Colonic mucosa (tissue), 4 donors: ENCODE measurements around the gene PROZ. TPM values are rescaled to one million over a fixed set of nuclear protein-coding genes. Genes with fewer than 3 reads are reported as not detected.

ENCODE experiments used
- DNase-seq: peaks from one replicate; pipeline ENCODE4 v3.0.0-alpha.2; 2020
- H3K27ac ChIP-seq: fragments of 200-600 bp; one replicate; pipeline ENCODE4 v1.8.0; 2021
- H3K27me3 ChIP-seq: fragments of 200-600 bp; one replicate; pipeline ENCODE4 v1.8.0; 2021
- H3K36me3 ChIP-seq: fragments of 200-600 bp; one replicate; pipeline ENCODE4 v1.8.0; 2021
- H3K4me1 ChIP-seq: fragments of 200-600 bp; one replicate; pipeline ENCODE4 v1.8.0; 2021; ENCODE audit warnings: mild to moderate bottlenecking
- H3K4me3 ChIP-seq: fragments of 200-600 bp; one replicate; pipeline ENCODE4 v1.8.0; 2021
- H3K9ac ChIP-seq, 2 donors: one replicate each; pipeline ENCODE4 v1.7.0; 2013; ENCODE audit warnings: control low read depth in 2 of 2, low read depth in 2 of 2, low read length in 2 of 2
- H3K9me3 ChIP-seq: fragments of 200-600 bp; one replicate; pipeline ENCODE4 v1.8.0; 2021
- CTCF ChIP-seq: fragments of 200-600 bp; IDR thresholded peaks from one replicate; pipeline ENCODE4 v1.8.0; 2022; ENCODE audit warnings: antibody characterized with exemption, mild to moderate bottlenecking
- intact Hi-C: fragments of 100-400 bp; cut with DNase I; formaldehyde crosslinking; loops from one replicate; pipeline ENCODE4 v1.14.1; 2022
- total RNA-seq, 2 donors: library from RNA; stranded (reverse); fragmentation: NEBNext Ultra II Directional in 1 of 2; extraction: Animal tissue kit (Norgen Biotek cat#: 25700) in 1 of 2; gene quantifications; one replicate each; pipeline ENCODE4 v1.2.1, GENCODE V29; 2021
- donor health status: healthy.
- donor health status: DM: no; HTN: no; CAD: no.
- donor health status: DM: no; HTN: no; CAD: no.

The PROZ gene
- total RNA-seq, 2 donors from 2014 or later: not detected

DNA sequence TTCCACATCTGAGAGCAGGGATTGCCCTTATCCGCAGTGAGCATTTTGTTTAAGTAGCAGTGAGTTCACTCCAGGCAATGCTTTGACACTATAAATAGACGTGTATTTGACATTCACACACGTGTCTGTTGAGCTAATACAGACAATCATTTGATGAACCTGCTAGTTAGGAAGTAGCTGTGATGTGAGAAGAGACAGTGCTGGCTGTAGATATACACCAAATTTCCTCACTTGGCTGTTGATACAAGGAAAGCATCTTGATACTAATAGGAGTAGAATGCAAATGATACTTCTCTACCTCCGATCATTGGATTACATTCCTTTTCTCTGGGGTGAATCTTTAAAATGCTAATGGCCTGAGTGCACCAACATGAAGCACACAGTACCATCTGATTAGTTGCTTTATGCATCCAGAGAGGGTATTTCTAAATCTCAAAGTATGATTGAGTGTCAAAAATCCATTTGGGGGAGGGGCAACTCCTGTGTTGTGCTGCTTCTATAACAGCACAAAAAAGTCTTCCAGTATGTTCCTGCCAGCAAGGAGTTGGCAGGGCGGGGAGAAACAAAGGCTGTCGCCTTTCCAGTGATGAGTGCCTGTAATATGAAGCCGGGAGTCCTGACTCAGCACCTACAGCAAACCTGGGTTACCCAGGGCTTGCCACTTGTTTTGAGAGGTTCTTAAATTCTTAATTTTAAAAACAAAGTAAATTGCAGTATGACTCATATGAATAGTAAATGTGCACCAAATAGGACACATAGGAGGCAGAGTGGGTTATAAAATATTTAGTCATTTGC lies 58.0 kb downstream of the PROZ start:
- H3K9ac ChIP-seq: no peak overlapping the region
- intact Hi-C loops: no loop called here
- no peak for TF ChIP-seq CTCF

DNA sequence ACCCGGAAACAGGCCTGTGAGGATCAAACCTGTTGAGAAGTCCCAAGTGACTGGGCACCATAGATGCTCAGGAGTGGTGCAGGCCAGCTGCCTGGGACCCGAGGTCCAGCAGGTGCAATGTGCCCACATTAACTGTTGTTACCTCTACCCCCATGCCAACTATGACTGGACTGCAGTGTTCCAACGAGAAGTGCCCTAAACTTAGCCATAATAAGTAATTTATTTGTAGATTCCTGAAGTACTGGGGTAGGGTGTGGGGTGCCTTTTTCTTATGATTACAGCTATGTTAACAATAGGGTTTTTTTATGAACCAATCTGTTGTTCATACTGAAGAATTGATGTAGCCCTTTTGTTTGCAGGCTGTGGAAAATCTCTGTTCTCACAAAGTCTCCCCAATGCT lies 60.1 kb downstream of the PROZ start:
- no peak for TF ChIP-seq CTCF
- Histone ChIP-seq H3K36me3 (no peaks in the 10 kb centered on the region), H3K9me3 (no peaks in the 10 kb centered on the region), H3K27me3 (no peaks in the 10 kb centered on the region), H3K4me1 (no peaks in the 10 kb centered on the region), H3K9ac (no peak overlapping the region), H3K4me3 (no peak overlapping the region), H3K27ac (no peak overlapping the region)
- intact Hi-C loops: no loop called here
- DNase-seq: no peak

More for the DNA sequence above, 58.0 kb downstream of the PROZ start:
- Histone ChIP-seq H3K27ac (no peak overlapping the region), H3K27me3 (no peaks in the 10 kb centered on the region), H3K4me1 (no peaks in the 10 kb centered on the region), H3K9me3 (no peaks in the 10 kb centered on the region), H3K36me3 (no peaks in the 10 kb centered on the region), H3K4me3 (no peak overlapping the region)
- DNase-seq: peak; percentile 40

GRCh38 chr13:113219256-113219940 lies 61.0 kb downstream of the PROZ start:
- no peak overlapping the region for H3K9ac ChIP-seq
- no peaks in the 10 kb centered on the region for H3K9me3 ChIP-seq
- H3K36me3 ChIP-seq: no peaks in the 10 kb centered on the region
- TF ChIP-seq CTCF: no peak
- H3K4me1 ChIP-seq: no peaks in the 10 kb centered on the region
- H3K27me3 ChIP-seq: no peaks in the 10 kb centered on the region
- intact Hi-C loops: no loop called here
- H3K27ac ChIP-seq: no peak overlapping the region
- no peak for DNase-seq
- no peak overlapping the region for H3K4me3 ChIP-seq

- no peak overlapping the region for H3K9ac ChIP-seq
- H3K4me3 ChIP-seq: no peak overlapping the region
- H3K36me3 ChIP-seq: no peaks in the 10 kb centered on the region
- DNase-seq: peak; percentile 85
- H3K27ac ChIP-seq: no peak overlapping the region
- H3K27me3 ChIP-seq: no peaks in the 10 kb centered on the region
- no peaks in the 10 kb centered on the region for H3K4me1 ChIP-seq
- intact Hi-C loops: no loop called here
- TF ChIP-seq CTCF: no peak
- no peaks in the 10 kb centered on the region for H3K9me3 ChIP-seq
Measured at GRCh38 chr13:113220141-113220598, 61.7 kb downstream of the PROZ start.

GRCh38 chr13:113220877-113221276 lies 62.4 kb downstream of the PROZ start:
- H3K36me3 ChIP-seq: no peaks in the 10 kb centered on the region
- no peak overlapping the region for H3K27ac ChIP-seq
- no peaks in the 10 kb centered on the region for H3K9me3 ChIP-seq
- no peaks in the 10 kb centered on the region for H3K4me1 ChIP-seq
- intact Hi-C loops: no loop called here
- DNase-seq: no peak
- no peak for TF ChIP-seq CTCF
- H3K27me3 ChIP-seq: no peaks in the 10 kb centered on the region
- no peak overlapping the region for H3K9ac ChIP-seq
- no peak overlapping the region for H3K4me3 ChIP-seq

Other genes with a start within 250 kb of the PROZ start
- gene MCF2L, start 189.4 kb upstream of the PROZ start, total RNA-seq: 10 to 100 TPM; 45.0 to 88.3 TPM
- gene F7, start 52.9 kb upstream of the PROZ start, total RNA-seq: under 1 TPM; 0.11 to 0.12 TPM
- 1 to 10 TPM; 1.5 to 4.1 TPM for gene F10, start 35.8 kb upstream of the PROZ start, total RNA-seq
- 10 to 100 TPM; 23.4 to 40.2 TPM for gene PCID2, start 50.0 kb downstream of the PROZ start, total RNA-seq
- 10 to 100 TPM; 54.6 to 62.6 TPM for gene CUL4A, start 51.0 kb downstream of the PROZ start, total RNA-seq
- 100 to 1,000 TPM; 184 to 226 TPM for gene LAMP1, start 138.6 kb downstream of the PROZ start, total RNA-seq
- 10 to 100 TPM; 58.3 to 58.5 TPM for gene GRTP1, start 205.5 kb downstream of the PROZ start, total RNA-seq